CD14-positive monocyte (primary cell): ENCODE data around the gene GAB4. TPM values are rescaled to one million over a fixed set of nuclear protein-coding genes. Genes with fewer than 3 reads are reported as not detected.

Source experiments
- DNase-seq, 3 donors: peaks; one replicate each; pipeline ENCODE4 v3.0.0-alpha.2; 2011 to 2022
- H2AFZ ChIP-seq: 2 replicates; pipeline ENCODE4 v1.6.0; 2012; ENCODE audit warnings: mild to moderate bottlenecking, low read depth, low read length, inconsistent platforms; ENCODE audit not compliant: insufficient read depth, poor library complexity, severe bottlenecking
- H3K27ac ChIP-seq, 2 donors: 1 replicate in 1 of 2; 2 replicates in 1 of 2; pipeline ENCODE4 v1.5.1; 2012 to 2013; ENCODE audit warnings: low read length in 2 of 2, control low read depth in 1 of 2, inconsistent platforms in 1 of 2, low read depth in 1 of 2, mild to moderate bottlenecking in 1 of 2
- H3K27me3 ChIP-seq, 2 donors: one replicate each; pipeline versions ENCODE4 v1.6.0 to v1.6.1; 2011 to 2013; ENCODE audit warnings: low read length in 2 of 2; ENCODE audit not compliant: control insufficient read depth in 2 of 2, insufficient read depth in 2 of 2
- H3K36me3 ChIP-seq, 2 donors: replicated peaks in 1 of 2; 1 replicate in 1 of 2; 2 replicates in 1 of 2; pipeline versions ENCODE4 v1.5.1 to v1.6.1; 2012 to 2013; ENCODE audit warnings: low read length in 2 of 2, control low read depth in 1 of 2, inconsistent platforms in 1 of 2, mild to moderate bottlenecking in 1 of 2; ENCODE audit not compliant: insufficient read depth in 2 of 2, control insufficient read depth in 1 of 2
- H3K4me1 ChIP-seq, 2 donors: 1 replicate in 1 of 2; 2 replicates in 1 of 2; pipeline versions ENCODE4 v1.5.1 to v1.6.1; 2012 to 2013; ENCODE audit warnings: low read length in 2 of 2, control low read depth in 1 of 2, inconsistent platforms in 1 of 2, mild to moderate bottlenecking in 1 of 2, moderate library complexity in 1 of 2; ENCODE audit not compliant: insufficient read depth in 2 of 2, control insufficient read depth in 1 of 2
- H3K4me2 ChIP-seq: replicated peaks from 2 replicates; pipeline ENCODE3; 2012; ENCODE audit warnings: low read length, moderate library complexity, mild to moderate bottlenecking; ENCODE audit not compliant: poor library complexity, severe bottlenecking; ENCODE audit errors: extremely low read depth
- H3K4me3 ChIP-seq, 3 experiments: fragments of 200-600 bp in 1 of 3; sonication (generic) in 1 of 3; replicated peaks in 1 of 3; 1 replicate in 2 of 3; 2 replicates in 1 of 3; pipeline ENCODE4 v1.5.1; 2011 to 2013; ENCODE audit warnings: low read length in 3 of 3, mild to moderate bottlenecking in 3 of 3, control low read depth in 2 of 3, low read depth in 2 of 3, inconsistent platforms in 1 of 3, moderate library complexity in 1 of 3
- H3K79me2 ChIP-seq: 2 replicates; pipeline ENCODE4 v1.6.0; 2012; ENCODE audit warnings: mild to moderate bottlenecking, control low read depth, inconsistent platforms, low read length, moderate library complexity; ENCODE audit not compliant: insufficient read depth
- H3K9ac ChIP-seq: 2 replicates; pipeline ENCODE4 v1.6.0; 2017; ENCODE audit warnings: low read length, mild to moderate bottlenecking; ENCODE audit not compliant: insufficient read depth, poor library complexity, severe bottlenecking
- H3K9me3 ChIP-seq, 2 donors: replicated peaks in 1 of 2; 1 replicate in 1 of 2; 2 replicates in 1 of 2; pipeline versions ENCODE4 v1.5.1 to v1.6.1; 2012 to 2013; ENCODE audit warnings: low read length in 2 of 2, control low read depth in 1 of 2; ENCODE audit not compliant: control insufficient read depth in 1 of 2, insufficient read depth in 1 of 2
- H4K20me1 ChIP-seq: 2 replicates; pipeline ENCODE4 v1.6.0; 2012; ENCODE audit warnings: mild to moderate bottlenecking, low read length, control low read depth, moderate library complexity; ENCODE audit not compliant: insufficient read depth
- H3K27ac Mint-ChIP-seq, 7 donors: one replicate each; pipeline ENCODE4 v1.8.0; 2020; ENCODE audit warnings: mild to moderate bottlenecking in 7 of 7, mixed read lengths in 7 of 7, moderate library complexity in 6 of 7, inconsistent platforms in 2 of 7
- H3K27me3 Mint-ChIP-seq, 3 donors: one replicate each; pipeline ENCODE4 v1.8.0; 2021 to 2022; ENCODE audit warnings: low read depth in 3 of 3, mild to moderate bottlenecking in 3 of 3, mixed read lengths in 3 of 3, moderate library complexity in 3 of 3, inconsistent platforms in 1 of 3
- H3K36me3 Mint-ChIP-seq, 2 donors: one replicate each; pipeline ENCODE4 v1.8.0; 2020; ENCODE audit warnings: mixed read lengths in 2 of 2, inconsistent platforms in 1 of 2, mild to moderate bottlenecking in 1 of 2
- H3K4me1 Mint-ChIP-seq: one replicate; pipeline ENCODE4 v1.8.0; 2020; ENCODE audit warnings: mild to moderate bottlenecking, mixed read lengths
- H3K4me3 Mint-ChIP-seq, 2 donors: one replicate each; pipeline ENCODE4 v1.8.0; 2020; ENCODE audit warnings: mild to moderate bottlenecking in 2 of 2, mixed read lengths in 2 of 2, moderate library complexity in 1 of 2
- H3K9me3 Mint-ChIP-seq, 7 donors: one replicate each; pipeline ENCODE4 v1.8.0; 2020 to 2022; ENCODE audit warnings: mixed read lengths in 7 of 7, mild to moderate bottlenecking in 6 of 7, moderate library complexity in 6 of 7, inconsistent platforms in 2 of 7
- CTCF ChIP-seq: fragments of 200-600 bp; IDR thresholded peaks from one replicate; pipeline ENCODE4 v1.8.0; 2022; ENCODE audit warnings: antibody characterized with exemption, mild to moderate bottlenecking
- WGBS: methylation state at CpG from one replicate; pipeline ENCODE4 v1.1.5; 2013; ENCODE audit warnings: missing lambda C conversion rate; ENCODE audit not compliant: insufficient coverage; 5-methylcytosine and 5-hydroxymethylcytosine counted together
- intact Hi-C, 2 donors: fragments of 100-400 bp; cut with micrococcal nuclease; formaldehyde crosslinking; loops; one replicate each; pipeline versions ENCODE4 v1.15.0 to v1.15.1; 2023
- polyA plus RNA-seq, 3 donors: library from polyadenylated mRNA; depleted of rRNA in 1 of 3; unstranded in 2 of 3; stranded (reverse) in 1 of 3; fragments of 300-500 nt in 2 of 3; fragments of >200 nt in 1 of 3; fragmentation: Illumina TruSeq in 2 of 3; gene quantifications; 1 replicate in 2 of 3; 2 replicates in 1 of 3; pipeline ENCODE4 v1.2.3, GENCODE V29; 2012 to 2021

Gene GAB4
- polyA plus RNA-seq, 3 donors, result not detected

GRCh38 chr22:16936625-16937024 lies 71.4 kb downstream of the GAB4 start:
- peaks cover 3 to 15% (median 4%) of the 10 kb centered on the region in 3 donors for H3K27me3 Mint-ChIP-seq
- Histone ChIP-seq H3K4me3 (no peak overlapping the region), H3K4me1 (no peaks in the 10 kb centered on the region), H3K27ac (no peak overlapping the region), H3K9ac (no peak overlapping the region), H3K27me3 (no peaks in the 10 kb centered on the region), H3K36me3 (no peaks in the 10 kb centered on the region), H2AFZ (no peak overlapping the region), H4K20me1 (no peaks in the 10 kb centered on the region), H3K4me2 (no peak overlapping the region), H3K9me3 (no peaks in the 10 kb centered on the region), H3K79me2 (no peaks in the 10 kb centered on the region)
- peak overlapping the region in 1 of 7 donors; percentile 52 for H3K27ac Mint-ChIP-seq
- H3K36me3 Mint-ChIP-seq, result no peaks in the 10 kb centered on the region
- H3K4me3 Mint-ChIP-seq, result no peak overlapping the region
- WGBS, result no CpG with 5 or more reads among the region's 5 CpGs
- intact Hi-C loops, result no loop called here
- DNase-seq, result no peak
- TF ChIP-seq CTCF, result no peak
- no peaks in the 10 kb centered on the region for H3K4me1 Mint-ChIP-seq
- H3K9me3 Mint-ChIP-seq, result peaks cover 0 to 9% (median 0%) of the 10 kb centered on the region in 7 donors

DNA sequence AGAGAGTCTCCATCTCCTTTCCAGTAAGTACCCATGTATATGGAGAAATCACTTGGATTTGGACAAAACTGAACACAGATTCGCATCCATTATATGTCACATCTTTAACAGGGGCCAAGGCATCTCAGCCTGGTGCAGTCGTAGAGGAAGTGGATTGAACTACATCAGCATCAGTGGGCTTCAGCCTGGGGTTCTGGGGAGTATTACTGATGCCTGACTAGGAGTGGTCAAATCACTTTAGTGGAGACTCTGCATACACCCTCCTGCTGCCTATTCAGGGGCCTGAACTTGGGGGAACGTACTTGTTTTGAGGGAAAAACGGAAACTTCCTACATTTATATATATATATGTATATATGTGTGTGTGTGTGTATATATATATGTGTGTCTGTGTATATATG lies 72.8 kb downstream of the GAB4 start:
- Mint-ChIP-seq H3K4me1 (no peaks in the 10 kb centered on the region), H3K9me3 (peaks cover 0 to 9% (median 0%) of the 10 kb centered on the region in 7 donors), H3K36me3 (no peaks in the 10 kb centered on the region), H3K4me3 (no peak overlapping the region), H3K27ac (no peak overlapping the region), H3K27me3 (peaks cover 4 to 15% (median 9%) of the 10 kb centered on the region in 3 donors)
- Histone ChIP-seq H3K9ac (no peak overlapping the region), H4K20me1 (no peaks in the 10 kb centered on the region), H3K4me3 (no peak overlapping the region), H3K79me2 (no peaks in the 10 kb centered on the region), H3K36me3 (no peaks in the 10 kb centered on the region), H3K9me3 (no peaks in the 10 kb centered on the region), H3K4me1 (no peaks in the 10 kb centered on the region), H3K27me3 (no peaks in the 10 kb centered on the region), H3K4me2 (no peak overlapping the region), H2AFZ (no peak overlapping the region), H3K27ac (no peak overlapping the region)
- no peak for TF ChIP-seq CTCF
- intact Hi-C loops, result no loop called here
- no peak for DNase-seq
- WGBS, result no CpG with 5 or more reads among the region's 4 CpGs
